ENCODE measurements around the gene TVP23C.
A peak's percentile ranks its signal among the peaks of the same experiment; 100 is the strongest.
"Not testable (repeated sequence)": the region's sequence is repeated elsewhere in the genome, so short reads cannot be mapped to it uniquely, and the experiment has no call there.

Gene TVP23C

DNA sequence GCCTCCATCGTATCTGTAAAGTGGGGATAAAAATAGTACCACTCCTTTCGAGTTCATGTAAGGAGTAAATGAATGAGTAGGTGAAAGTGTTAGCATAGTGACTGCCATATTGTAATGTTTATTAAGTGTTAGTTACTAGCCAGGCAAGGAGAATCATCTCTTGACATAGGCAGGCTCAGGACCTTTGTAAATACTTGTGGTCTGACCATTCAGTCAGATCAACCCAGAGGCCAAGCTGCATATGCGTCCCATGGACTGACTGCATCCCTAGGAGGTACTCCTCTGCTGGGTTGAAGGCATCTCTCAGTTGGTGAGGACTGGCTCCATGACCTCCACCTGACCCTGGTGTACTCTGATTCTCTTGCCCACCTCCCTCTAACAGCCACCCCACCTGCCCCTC is 55.4 kb downstream of the TVP23C start:
- no peak overlapping the region for H3K4me3 ChIP-seq (ENCODE audit: low read length)
- no peak for DNase-seq (ENCODE audit: low read depth)
- TF ChIP-seq, protein P1, sequence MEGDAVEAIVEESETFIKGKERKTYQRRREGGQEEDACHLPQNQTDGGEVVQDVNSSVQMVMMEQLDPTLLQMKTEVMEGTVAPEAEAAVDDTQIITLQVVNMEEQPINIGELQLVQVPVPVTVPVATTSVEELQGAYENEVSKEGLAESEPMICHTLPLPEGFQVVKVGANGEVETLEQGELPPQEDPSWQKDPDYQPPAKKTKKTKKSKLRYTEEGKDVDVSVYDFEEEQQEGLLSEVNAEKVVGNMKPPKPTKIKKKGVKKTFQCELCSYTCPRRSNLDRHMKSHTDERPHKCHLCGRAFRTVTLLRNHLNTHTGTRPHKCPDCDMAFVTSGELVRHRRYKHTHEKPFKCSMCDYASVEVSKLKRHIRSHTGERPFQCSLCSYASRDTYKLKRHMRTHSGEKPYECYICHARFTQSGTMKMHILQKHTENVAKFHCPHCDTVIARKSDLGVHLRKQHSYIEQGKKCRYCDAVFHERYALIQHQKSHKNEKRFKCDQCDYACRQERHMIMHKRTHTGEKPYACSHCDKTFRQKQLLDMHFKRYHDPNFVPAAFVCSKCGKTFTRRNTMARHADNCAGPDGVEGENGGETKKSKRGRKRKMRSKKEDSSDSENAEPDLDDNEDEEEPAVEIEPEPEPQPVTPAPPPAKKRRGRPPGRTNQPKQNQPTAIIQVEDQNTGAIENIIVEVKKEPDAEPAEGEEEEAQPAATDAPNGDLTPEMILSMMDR (IDR thresholded peaks at IDR 0.05; ENCODE audit: insufficient read depth, low read depth, low read length, missing control alignments), result no peak

DNA sequence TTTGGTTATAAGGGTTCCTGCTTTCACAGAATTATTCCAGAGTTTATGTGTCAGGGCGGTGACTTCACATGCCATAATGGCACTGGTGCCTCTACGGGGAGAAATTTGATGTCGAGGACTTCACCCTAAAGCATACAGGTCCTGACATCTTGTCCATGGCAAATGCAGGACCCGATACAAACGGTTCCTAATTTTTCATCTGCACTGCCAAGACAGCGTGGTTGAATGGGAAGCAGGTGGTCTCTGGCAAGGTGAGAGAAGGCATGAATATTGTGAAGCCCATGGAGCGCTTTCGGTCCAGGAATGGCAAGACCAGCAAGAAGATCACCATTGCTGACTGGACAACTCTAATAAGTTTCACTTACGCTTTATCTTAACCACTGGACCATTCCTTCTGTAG is 56.3 kb downstream of the TVP23C start:
- no peak overlapping the region for H3K4me3 ChIP-seq (ENCODE audit: low read length)
- no peak for DNase-seq (ENCODE audit: low read depth)
- TF ChIP-seq, protein P1 (IDR thresholded peaks at IDR 0.05; ENCODE audit: insufficient read depth, low read depth, low read length, missing control alignments), result no peak

DNA sequence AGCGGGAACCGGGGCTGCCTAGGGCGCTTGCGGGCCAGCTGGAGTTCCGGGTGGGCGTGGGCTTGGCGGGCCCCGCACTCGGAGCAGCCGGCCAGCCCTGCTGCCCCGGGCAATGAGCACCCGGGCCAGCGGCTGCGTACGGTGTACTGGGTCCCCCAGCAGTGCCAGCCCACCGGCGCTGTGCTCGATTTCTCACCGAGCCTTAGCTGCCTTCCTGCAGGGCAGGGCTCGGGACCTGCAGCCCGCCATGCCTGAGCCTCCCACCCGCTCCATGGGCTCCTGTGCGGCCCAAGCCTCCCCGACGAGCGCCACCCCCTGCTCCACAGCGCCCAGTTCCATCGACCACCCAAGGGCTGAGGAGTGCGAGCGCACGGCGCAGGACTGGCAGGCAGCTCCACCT is 57.6 kb downstream of the TVP23C start:
- DNase-seq (ENCODE audit: low read depth); H3K4me3 ChIP-seq (ENCODE audit: low read length): not testable (repeated sequence)

GRCh38 chr17:15503731-15504130 is 59.6 kb downstream of the TVP23C start:
- H3K4me3 ChIP-seq (ENCODE audit: low read length), result no peak overlapping the region
- DNase-seq (ENCODE audit: low read depth), result no peak
- TF ChIP-seq, protein P1 (IDR thresholded peaks at IDR 0.05; ENCODE audit: insufficient read depth, low read depth, low read length, missing control alignments), result no peak

DNA sequence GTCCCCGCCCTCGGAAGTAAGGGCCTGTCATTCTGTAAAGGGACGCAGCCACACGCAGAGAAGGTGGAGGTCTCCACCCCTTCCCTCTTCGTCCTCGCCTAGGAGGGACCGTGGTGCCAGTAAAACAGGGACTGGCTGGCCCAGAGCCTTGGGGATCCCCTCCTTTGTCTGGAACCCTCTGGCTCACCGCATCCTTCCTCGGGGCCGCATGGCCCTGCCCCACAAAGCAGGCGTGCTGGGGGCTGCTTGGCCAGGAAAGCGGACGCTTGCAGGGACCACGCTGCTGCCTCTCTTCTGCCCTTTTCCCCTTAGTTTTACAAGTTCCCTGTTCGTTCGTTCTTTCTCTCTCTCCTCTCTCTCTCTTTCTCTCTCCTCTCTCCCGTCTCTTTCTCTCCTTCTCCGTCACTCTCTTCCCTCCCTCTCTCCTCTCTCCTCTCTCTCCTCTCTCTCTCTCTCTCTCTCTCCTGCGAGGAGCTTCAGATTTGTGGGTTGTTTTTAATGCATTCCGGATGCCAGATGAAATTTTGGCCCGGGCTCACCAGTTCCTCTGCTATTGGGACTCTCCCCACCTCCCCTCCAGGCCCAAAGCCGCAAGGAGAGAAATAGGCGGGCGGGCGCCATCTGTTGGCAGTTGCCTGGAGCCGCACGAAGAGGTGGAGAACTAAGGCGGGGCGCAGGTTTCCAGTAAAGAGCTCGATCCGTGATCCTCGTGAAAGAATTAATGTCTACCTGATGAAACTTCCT is 60.7 kb downstream of the TVP23C start:
- peak; percentile 64 for DNase-seq (ENCODE audit: low read depth)
- no peak overlapping the region for H3K4me3 ChIP-seq (ENCODE audit: low read length)

DNA sequence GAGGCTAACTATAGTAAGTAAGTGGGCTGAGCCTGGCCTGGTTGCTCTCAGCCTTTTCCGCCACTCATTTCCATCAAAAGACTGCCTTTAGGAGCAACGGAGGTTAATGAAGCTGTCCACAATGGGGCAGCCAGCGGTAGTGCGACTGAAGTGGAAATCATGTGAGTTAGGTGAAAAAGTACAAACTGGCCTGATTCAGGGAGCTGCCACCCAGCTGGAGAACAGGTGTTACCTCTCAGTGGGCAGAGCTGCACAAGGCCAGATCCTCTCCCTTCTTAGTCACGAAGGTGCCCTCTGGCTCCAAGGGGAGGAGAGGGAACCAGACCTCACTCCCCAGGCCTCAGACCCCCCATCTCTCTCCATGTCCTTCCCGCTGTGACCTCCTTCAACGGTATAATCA is 61.5 kb downstream of the TVP23C start:
- no peak overlapping the region for H3K4me3 ChIP-seq (ENCODE audit: low read length)
- DNase-seq (ENCODE audit: low read depth), result no peak
- TF ChIP-seq, protein P1 (IDR thresholded peaks at IDR 0.05; ENCODE audit: insufficient read depth, low read depth, low read length, missing control alignments), result no peak

More for the DNA sequence above, 60.7 kb downstream of the TVP23C start:
- TF ChIP-seq, protein P1 (IDR thresholded peaks at IDR 0.05; ENCODE audit: insufficient read depth, low read depth, low read length, missing control alignments), result peak; percentile 87

DNA sequence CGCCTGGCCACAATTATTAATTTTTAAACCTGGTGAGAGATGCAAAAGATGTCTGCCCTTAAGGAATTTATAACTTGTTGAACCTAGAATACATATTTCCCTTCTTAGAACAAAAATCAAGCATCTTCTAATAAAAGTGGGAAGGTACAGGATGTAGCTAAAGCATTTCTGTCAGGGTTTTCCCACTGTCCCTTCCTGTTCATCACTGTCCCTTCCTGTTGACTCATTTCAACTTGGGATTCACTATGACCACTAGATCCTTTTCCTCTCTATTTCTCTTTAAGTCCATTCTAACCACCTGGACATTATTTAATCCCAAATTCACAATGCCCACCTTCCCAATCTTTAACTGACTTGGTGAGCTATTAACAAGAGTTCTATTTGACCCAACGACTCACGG is 62.0 kb downstream of the TVP23C start:
- no peak overlapping the region for H3K4me3 ChIP-seq (ENCODE audit: low read length)
- TF ChIP-seq, protein P1 (IDR thresholded peaks at IDR 0.05; ENCODE audit: insufficient read depth, low read depth, low read length, missing control alignments), result no peak
- DNase-seq (ENCODE audit: low read depth), result no peak
